Activated CD4-positive, alpha-beta T cell treated with anti-CD3 and anti-CD28 coated beads, Interleukin-2, amount 50 U/mL, for 48 hours (primary cell): ENCODE measurements around the gene MICAL3.

Source experiments
- DNase-seq, 2 experiments: peaks; one replicate each; pipeline ENCODE4 v3.0.0-alpha.2; 2020

The MICAL3 gene

DNA sequence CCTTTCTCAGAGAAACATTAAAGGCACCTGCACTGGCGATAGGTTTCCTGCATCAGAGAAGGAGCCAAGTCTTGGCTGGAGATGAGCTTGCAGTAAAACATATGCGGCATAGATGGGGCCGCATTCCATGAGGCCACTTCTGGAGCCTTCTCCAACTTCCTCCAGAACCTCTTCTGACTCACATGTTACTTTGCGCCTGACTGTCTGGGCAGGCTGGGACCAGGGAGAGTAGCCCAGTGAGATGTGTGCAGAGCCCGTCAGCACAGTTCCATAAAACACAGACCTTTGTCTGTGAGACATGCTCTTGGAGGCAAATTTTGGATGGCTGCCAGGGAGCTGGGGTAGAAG, 194.7 kb downstream of the MICAL3 start:
- no peak for DNase-seq

DNA sequence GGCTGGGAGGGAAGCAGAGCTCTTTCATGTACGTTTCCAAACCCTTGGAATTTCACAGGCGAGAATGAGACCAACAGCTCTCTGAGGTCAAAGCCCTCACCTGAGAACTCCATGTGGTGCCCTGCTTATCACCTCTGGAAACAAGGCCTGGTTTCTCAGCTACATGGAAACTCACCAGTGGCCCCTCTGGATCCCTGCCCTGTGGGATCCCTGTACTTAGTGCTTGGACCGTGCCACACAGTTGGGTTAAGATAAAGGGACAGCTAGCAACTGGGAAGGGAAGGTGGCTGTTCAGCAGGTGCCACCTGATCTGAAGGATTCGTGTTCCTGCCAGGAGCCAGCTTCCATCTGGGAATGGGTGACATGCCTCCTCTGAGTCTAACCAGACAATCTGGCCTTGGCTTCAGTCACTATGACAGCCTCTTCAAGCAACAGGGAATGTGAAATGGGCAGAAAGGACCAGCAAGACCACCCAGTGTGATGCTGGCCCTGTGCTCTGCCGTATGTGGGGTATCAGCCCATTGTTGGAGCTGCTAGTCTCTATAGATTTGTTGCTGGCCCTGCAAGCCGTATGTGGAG, 195.8 kb downstream of the MICAL3 start:
- no peak for DNase-seq

DNA sequence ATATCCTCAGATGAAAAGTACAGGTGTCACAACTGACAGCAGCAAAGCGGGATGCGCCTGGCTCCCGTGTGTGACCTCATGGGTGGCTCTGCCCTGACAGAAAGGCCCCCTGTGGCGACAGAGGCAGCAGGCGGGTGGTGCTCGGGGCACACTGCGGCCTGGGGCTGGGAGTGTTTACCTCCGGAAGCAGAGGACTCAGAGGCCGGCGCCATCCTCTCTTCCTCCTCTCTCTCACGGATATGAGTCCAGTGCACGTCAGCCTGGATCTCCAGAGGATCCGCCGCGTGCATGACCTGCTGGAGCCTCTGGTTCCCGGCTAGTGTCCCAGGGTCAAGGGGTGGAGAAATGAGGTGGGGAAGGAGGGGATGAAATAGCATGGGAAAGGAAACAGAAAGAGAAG, 196.9 kb downstream of the MICAL3 start:
- no peak for DNase-seq

DNA sequence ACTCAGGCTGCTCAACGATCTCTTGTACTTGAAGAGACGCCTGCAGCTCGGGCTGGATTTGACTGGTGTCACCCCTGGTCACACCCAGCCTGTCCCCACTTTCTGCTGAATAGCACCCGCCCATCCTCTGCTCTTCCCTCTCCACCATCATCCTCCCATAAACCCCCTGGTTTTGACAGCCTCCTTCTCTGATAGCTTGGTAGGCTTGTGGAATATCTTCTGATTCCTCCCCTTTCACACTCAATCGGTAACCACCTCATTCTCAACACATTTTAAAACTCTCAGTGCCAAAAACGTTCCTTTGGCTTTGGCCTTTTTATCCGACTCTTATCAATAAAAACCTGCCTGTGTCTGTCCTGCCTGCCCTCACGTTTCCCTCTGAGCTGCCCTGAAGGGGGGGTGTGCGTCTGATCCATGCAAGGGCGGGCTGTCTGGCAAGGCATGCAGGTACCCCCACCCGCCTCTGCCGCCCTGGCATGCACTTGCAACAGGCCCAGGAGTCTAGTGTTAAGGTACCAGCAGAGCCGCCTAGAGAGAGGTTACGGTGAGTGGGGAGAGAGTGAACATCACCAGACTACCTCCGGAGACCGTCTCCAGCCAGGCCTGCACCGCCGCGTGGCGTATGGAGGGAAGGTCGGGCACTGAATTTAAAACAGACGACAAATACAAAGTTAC, 198.3 kb downstream of the MICAL3 start:
- no peak for DNase-seq

DNA sequence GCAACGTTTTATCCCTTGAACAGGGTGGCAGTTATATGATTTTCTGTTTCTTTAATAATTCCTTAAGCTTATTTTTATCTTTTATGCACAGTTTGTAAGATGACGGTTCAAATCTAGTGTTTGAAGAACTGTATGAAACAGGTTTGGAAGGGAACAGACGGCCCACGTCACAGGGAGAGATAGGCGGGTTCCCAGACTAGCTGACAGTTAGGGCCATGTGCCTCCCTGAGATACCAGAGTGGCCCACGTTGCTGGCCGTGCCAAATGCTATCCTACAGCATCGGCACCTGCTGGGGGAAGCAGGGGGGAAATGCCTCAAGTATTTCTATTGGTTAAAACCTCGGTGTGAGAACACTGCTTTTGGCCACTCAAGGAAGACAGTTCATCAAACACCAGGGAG, 199.9 kb downstream of the MICAL3 start:
- no peak for DNase-seq

DNA sequence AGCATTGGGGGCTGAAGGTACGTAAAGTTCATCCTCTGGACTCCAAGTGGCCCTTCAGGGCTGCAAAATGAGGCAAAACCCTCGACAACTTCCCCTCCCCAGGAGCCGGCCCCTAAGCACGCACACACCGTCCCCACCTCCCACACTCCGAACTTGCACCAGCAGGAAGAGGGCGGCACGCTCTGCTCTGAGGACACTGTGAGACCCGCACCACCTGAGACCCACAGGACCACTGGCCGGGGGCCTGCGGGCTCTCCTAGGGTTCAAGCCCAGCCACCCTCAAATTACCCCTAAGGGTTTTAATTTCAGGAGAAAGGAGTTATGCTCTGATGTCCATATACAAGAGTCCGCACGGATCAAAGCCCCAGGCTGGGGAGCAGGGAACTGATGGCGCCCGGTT, 200.4 kb downstream of the MICAL3 start:
- DNase-seq, result no peak

DNA sequence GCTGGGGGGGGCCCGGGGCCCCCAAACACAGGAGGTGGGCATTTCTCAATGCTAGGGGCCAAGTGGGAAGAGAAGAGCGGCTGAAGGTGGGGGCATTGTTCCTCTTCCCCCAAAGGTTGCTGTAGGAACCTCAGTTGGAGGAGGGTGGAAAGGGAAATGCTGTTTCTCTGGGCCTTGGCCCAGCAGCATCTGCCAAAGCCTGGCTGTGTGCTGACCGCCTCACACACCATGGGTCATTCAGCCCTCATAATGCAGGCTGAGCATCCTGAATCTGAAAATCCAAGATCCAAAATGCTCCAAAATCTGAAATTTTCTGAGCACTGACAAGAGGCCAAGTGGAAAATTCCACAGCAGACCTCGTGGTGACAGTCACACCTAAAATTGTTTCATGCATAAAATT, 201.1 kb downstream of the MICAL3 start:
- no peak for DNase-seq

DNA sequence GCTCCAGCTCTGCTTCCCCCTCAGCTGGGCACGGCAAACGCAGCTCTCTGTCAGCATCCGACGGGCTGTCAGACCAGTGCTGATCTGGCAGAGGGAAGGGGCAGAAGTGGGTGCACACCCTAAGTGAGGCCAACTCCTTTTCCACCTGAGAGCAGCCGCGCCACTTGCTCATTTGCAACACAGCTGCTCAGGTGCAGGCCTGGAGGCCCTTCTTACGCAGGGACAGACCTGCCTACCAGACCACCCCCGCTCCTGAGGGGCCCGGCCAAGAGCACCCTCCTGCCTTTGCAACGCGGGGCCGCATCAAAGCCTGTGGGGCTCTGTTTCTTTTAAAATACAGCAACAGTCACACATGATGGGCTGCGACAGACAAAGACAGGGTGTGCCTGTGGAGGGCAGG, 202.3 kb downstream of the MICAL3 start:
- no peak for DNase-seq

DNA sequence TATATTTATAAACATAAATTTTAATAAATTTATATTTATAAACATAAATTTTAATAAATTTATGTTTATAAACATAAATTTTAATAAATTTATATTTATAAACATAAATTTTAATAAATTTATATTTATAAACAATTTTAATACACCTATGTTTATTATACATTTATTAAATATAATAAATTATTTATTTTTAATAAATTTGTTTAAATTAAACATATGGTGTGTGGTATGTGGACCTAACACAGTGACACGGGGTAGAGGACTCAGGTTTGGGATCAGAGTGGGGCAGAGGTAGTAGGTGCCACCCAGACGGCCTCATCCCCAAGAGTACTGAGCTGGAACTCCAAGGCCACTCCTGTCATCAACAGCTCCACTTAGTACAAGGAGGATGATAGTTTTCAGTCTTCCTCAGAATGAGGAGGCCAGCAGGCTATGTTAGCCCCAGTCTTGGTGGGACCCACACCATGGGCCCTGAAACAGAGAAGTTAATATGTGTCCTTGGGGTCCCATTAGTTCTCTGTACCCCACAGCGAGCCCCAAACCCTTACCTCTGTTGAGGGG, 203.4 kb downstream of the MICAL3 start:
- DNase-seq, result no peak

DNA sequence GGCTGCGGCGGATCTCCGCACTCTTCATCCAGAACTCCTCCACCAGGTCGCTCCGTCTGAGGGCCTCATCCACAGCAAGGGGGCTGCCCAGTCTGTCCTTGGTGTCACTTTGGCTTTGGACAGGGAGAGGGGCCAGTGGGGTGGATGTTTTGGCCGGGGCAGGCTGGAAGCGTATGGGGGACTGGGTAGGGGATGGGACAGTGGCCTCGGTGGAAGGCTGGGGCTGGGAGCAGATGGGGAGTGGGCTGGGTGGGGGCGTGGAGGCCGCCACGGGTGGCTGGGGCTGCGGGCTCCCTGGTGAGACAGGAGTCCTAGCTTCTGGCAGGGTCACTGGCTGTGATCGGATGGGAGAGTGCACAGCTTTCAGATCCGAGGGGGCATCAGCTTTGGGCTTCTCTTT, 205.7 kb downstream of the MICAL3 start:
- DNase-seq, result no peak

DNA sequence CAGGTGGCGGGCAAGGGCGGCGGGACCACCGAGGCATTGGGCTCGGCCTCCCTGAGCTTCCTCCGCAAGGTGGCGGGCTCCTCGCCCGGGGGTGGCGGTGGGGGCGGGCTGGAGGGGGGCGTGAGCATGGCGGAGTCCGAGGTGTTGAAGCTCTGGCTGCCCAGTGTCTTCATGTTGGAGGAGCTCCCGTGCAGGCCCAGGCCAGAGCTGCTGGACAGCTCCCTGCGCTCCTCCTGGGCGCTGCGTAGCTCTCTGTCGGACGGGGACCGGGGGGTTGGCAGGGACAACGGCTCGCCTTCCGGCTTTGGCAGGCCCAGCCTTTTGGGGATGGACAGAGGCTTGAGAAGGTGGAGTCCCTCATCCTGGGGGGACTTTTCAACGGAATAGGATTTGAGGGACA, 206.2 kb downstream of the MICAL3 start:
- DNase-seq, result no peak

DNA sequence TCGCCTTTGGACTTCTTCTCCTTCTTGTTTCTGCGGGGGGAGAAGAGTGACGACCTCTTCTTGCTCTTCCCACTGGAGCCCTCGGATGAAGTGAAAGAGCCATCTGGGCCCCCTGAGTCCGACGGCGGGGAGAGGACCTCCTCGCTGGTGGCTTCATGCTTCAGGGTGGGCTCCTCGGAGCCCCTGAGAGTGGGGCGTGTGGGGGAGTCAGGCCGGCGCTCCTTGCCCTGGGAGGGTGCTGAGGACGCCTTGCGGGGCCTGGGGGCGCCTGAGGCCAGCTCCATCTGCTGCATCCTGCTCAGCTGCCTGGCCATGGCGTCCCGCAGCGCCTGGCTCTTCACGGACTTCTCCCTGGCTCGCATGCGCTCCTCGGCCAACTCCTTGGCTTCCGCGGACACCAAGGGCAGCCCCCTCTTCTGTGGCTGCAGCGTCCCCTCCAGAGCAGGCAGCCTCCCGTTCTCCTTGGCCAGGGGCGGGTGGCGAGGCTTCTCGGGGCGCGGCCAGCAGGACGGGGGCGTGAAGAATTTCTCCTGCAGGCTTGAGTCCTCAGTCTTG, 206.8 kb downstream of the MICAL3 start:
- DNase-seq, result no peak

DNA sequence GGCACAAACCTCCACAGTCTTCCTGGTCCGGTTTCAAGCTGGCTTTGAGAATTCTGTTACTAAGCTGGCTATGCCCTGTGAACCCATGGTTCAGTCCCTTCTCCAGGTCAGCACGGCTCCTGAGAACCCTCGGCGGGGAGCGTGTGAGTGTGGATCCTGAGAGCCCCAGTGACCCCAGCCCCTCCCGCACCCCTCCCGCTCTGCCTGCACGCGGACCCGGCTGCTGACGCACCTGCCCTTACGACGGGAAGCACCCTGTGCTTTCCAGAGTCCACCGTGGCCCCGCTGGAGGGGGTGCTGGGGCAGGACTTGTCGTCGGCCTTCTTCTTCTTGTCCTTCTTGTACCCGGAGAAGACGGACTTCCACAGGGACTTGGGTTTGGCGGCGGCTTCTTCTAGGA, 207.3 kb downstream of the MICAL3 start:
- DNase-seq, result no peak

DNA sequence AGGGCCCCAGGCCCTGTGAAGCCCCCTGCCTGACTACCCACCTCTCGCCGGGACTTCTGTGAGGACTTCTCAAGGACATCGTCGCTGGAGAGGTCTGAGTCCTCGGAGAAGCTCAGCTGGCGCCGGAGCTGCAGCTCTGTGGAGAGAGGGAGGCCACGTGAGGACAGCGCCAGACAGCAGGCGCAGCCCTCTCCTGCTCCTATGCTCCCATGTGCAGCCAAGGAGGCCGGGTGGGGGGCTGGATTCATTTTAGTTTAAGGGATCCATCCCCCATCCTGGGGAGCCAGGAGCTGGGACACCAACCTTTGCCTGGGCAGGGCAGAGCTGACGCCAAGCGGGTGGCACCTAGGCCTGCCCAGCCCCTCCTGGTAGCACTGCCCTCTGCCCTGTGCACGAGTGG, 207.7 kb downstream of the MICAL3 start:
- no peak for DNase-seq

DNA sequence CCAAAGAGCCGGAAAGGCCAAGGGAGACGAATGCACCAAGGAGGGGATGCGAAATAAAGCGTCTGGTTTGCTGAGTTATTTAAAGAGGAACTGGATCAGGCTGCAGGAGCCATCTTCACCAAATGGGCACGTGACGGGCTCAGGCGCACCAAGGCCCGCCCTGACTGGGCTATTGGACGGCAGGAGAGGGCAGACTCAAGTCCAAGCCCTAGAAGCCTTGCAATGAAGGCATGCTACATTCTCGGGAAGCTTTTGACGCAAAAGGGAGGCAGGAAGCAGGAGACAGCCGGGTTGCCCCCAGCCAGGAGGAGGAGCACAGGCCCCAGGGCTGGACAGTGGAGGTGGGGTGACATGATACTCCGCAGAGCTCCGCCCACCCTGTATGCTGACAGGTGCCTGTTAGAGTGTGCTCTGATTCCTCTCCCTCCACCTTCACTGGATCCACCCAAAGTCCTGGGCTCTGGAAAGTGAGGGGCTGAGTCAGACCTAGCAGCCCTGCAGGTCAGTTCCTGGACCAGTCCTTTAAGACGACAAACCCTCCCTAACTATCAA, 208.6 kb downstream of the MICAL3 start:
- DNase-seq, result no peak

DNA sequence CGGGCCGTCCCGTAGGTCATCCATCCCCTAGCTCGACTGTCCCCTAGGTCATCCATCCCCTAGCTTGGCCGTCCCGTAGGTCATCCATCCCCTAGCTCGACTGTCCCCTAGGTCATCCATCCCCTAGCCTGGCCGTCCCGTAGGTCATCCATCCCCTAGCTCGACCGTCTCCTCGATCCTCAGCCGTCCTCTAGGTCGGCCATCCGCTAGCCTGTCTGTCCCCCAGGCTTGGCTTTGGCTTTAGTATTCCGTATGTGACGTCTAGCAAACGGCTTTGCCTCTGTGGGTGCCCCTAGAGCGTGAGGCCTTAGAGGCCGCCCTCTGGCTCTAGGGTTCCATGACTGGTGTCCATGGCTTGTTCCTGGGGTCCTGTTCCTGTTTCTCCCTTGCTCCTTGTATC, 209.5 kb downstream of the MICAL3 start:
- DNase-seq, result no peak

DNA sequence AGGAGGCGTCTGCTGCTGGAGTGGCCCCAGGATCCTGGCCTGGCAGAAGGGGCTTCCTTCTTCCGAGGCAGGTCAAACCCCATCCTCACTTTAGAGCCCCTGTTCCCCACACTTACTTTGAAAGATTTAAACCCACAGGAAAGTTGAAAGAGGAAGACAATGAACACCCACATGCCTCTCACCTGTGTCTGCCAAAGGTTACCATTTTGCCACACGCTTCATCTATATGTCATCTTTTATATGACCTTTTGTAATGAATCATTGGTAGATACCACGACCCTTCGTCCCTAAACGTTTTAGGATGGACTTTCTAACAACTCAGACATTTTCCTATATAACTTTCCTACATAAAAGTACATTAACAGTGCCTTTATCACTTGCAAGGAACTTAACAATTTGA, 210.3 kb downstream of the MICAL3 start:
- no peak for DNase-seq

DNA sequence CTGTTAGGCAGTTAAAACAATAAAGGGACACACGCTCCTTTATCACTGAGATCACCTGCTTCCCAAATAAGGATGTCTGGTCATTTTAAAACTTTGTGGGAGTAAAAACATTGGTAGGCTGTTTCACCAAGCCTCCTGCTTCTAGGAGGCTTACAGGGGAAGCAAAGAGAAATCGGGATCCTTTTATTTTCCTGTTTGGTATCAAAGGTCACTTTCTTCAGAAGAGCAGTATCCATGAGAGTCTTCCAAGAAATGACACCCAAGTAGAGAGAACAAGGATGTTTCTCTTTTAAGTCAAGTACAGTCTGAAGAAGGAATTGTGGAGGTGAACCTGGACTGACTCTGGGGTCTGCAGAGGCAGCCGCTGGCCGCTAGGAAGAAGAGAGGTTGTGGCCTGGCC, 213.2 kb downstream of the MICAL3 start:
- DNase-seq, result no peak

DNA sequence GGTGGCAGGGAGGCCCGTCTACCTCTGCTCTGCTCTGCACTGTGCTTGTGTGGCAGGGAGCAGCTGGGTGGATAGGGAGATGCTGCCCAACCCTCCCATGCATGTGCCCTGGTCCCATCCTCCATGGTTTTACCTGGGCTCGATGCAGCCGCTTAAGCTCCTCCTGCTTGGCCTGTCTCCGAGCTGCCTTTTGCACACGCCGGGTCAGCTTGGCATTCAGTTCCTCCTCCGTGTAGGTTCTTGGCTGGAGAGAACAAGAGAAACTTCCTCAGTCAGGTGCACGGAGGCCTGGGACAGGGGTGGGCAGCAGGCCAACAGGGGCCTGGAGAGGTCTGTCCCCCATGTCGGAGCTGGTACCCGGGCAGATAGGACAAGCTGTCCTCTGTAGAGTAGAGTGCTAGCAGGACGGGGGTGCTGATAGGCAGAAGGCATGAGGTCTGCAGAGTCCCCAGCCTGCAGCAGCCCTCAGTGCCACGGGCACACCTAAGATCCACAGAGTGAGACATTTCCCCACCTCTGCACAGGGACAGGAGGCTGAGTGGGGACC, 213.7 kb downstream of the MICAL3 start:
- no peak for DNase-seq

DNA sequence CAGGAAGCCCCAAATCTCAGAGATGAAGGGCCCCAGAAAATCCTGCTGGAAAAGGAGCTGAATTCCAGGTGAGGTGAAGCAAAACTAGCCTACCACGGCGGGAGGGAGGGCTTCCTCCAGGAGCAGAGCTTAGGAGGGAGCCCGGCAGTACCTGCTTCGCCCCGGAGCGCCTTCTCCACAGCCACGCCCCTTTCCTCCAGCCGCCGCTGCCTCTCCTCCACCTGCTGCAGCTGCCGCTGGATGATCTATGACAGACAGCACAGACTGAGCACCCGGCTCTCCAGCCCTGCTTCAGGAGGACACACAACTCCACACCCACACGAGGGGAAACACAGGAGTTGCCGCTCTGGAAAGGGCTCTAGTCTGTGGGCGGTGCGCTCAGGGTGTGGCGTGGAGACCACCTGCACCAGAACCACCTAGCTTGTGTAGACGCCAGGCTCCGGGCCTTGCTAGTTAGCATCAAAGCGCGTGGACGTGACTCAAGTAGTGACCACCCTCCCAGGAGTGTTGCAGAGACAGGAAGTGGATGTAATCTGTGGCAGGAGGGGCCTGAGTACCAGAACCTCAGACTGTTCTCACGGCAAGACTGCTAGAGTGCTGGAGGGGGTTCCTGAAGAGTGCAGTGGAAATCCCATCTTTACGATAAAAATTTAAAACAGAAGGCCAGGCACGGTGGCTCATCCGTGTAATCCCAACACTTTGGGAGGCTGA, 215.5 kb downstream of the MICAL3 start:
- no peak for DNase-seq

DNA sequence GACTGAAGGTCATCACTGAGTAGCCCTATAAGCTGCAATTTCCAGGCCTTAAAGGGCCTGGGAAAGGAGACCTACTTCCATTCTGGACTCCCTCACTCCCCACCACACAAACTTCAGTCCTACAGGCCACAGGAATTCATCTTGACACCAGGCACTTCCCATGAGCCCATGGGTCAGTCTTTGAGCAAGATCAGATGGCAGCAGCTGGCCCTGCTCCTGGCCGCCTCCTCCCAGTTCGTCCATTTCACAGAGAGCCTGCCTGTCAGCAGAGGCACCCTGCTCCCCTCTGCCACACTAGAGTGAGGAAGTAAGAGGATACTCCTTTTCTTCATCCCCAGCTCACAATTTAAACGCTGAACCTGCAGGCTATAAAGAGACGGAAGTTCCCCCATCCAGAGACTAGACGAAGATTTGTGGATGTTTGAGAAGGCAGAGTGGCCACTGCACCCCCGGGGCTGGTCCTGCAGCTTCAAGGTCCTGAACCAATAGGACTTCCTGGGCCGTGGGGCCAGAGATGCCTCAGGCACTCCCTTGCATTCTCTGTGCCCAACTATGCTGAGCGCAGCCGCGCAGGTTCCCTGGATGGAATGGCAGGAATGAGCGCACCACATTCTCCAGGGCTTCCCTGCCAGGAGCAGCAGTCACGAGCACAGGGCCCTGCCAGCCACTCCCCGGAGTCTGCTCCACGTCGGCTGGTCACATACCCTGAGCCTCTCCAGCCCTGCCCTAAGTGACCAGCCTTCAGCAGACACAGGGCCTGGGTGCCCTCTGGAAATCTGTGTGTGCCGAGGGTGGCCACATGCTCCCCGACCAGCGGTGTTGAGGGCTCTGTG, 216.6 kb downstream of the MICAL3 start:
- no peak for DNase-seq

DNA sequence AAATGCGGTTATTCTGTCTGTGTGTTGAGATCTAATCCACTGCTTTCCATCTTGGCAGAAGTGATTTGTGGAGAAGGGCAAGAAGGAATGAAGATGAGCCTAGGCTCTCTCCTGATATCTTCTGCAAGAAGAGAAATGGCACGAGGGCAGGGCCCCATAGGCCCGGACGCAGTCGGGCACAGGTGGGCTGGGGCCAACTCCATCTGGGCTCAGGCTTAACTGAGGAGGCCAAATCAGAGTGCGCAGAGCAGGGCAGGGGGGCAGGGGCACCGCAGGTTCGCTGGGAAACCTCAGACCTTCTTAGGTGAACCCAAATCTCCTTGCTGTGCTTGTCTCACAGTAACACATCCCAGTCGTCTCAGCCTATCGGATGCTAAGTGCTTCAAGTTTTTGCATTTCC, 217.3 kb downstream of the MICAL3 start:
- no peak for DNase-seq

DNA sequence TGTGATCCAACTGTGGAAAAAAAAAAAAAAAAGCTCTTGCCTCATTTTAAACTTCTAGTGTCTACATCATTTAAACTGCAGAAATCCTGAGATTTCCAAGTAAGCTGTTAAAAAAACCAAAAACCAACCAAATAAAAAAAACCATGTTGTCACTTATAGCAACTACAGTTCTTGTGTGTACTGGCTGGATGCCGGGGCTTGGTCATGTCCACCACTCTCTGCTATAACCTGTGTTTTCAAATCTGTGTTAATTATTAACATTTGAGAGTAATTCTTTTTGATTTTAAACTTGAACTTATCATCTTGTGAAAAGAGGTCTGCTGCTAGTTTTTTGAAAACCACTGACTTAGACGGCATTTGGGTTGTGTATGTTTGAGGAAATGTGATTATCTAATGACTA, 217.9 kb downstream of the MICAL3 start:
- no peak for DNase-seq
